ENCODE measurements around the gene MED13L.
"Not testable (repeated sequence)": the region's sequence is repeated elsewhere in the genome, so short reads cannot be mapped to it uniquely, and the experiment has no call there.

MED13L gene

GRCh38 chr12:116031624-116032023, 245.9 kb downstream of the MED13L start:
- in situ Hi-C loops (cut with MboI; ENCODE audit: low sequenced_read_pairs), result not testable (repeated sequence)

- in situ Hi-C loops (cut with MboI; ENCODE audit: low sequenced_read_pairs), result no loop called here
These were observed 248.9 kb downstream of the MED13L start for GRCh38 chr12:116028619-116029018.

GRCh38 chr12:116027551-116027821, 250.0 kb downstream of the MED13L start:
- in situ Hi-C loops (cut with MboI; ENCODE audit: low sequenced_read_pairs), result no loop called here

- in situ Hi-C loops (cut with MboI; ENCODE audit: low sequenced_read_pairs), result no loop called here
These were observed 250.5 kb downstream of the MED13L start for GRCh38 chr12:116026768-116027550.

GRCh38 chr12:116026346-116026745, 251.1 kb downstream of the MED13L start:
- in situ Hi-C loops (cut with MboI; ENCODE audit: low sequenced_read_pairs), result no loop called here

- in situ Hi-C loops (cut with MboI; ENCODE audit: low sequenced_read_pairs), result no loop called here
These were observed 252.7 kb downstream of the MED13L start for GRCh38 chr12:116024769-116025168.

- in situ Hi-C loops (cut with MboI; ENCODE audit: low sequenced_read_pairs), result no loop called here
These were observed 258.1 kb downstream of the MED13L start for GRCh38 chr12:116019415-116019814.

- in situ Hi-C loops (cut with MboI; ENCODE audit: low sequenced_read_pairs), result no loop called here
These were observed 259.2 kb downstream of the MED13L start for GRCh38 chr12:116018282-116018681.

GRCh38 chr12:116015525-116015924, 262.0 kb downstream of the MED13L start:
- in situ Hi-C loops (cut with MboI; ENCODE audit: low sequenced_read_pairs), result no loop called here

GRCh38 chr12:116012757-116013156, 264.7 kb downstream of the MED13L start:
- in situ Hi-C loops (cut with MboI; ENCODE audit: low sequenced_read_pairs), result no loop called here

GRCh38 chr12:116011217-116011616, 266.3 kb downstream of the MED13L start:
- in situ Hi-C loops (cut with MboI; ENCODE audit: low sequenced_read_pairs), result no loop called here

GRCh38 chr12:116010467-116010866, 267.0 kb downstream of the MED13L start:
- in situ Hi-C loops (cut with MboI; ENCODE audit: low sequenced_read_pairs), result no loop called here

- in situ Hi-C loops (cut with MboI; ENCODE audit: low sequenced_read_pairs), result no loop called here
These were observed 267.7 kb downstream of the MED13L start for GRCh38 chr12:116009805-116010204.

- in situ Hi-C loops (cut with MboI; ENCODE audit: low sequenced_read_pairs), result no loop called here
These were observed 271.4 kb downstream of the MED13L start for GRCh38 chr12:116006141-116006540.

GRCh38 chr12:116002890-116003536, 274.5 kb downstream of the MED13L start:
- in situ Hi-C loops (cut with MboI; ENCODE audit: low sequenced_read_pairs), result no loop called here

- in situ Hi-C loops (cut with MboI; ENCODE audit: low sequenced_read_pairs), result no loop called here
These were observed 277.2 kb downstream of the MED13L start for GRCh38 chr12:116000252-116000651.

- in situ Hi-C loops (cut with MboI; ENCODE audit: low sequenced_read_pairs), result no loop called here
These were observed 277.9 kb downstream of the MED13L start for GRCh38 chr12:115999582-115999981.

GRCh38 chr12:115998794-115999478, 278.6 kb downstream of the MED13L start:
- in situ Hi-C loops (cut with MboI; ENCODE audit: low sequenced_read_pairs), result no loop called here

GRCh38 chr12:115998119-115998633, 279.3 kb downstream of the MED13L start:
- in situ Hi-C loops (cut with MboI; ENCODE audit: low sequenced_read_pairs), result no loop called here

- in situ Hi-C loops (cut with MboI; ENCODE audit: low sequenced_read_pairs), result no loop called here
These were observed 283.8 kb downstream of the MED13L start for GRCh38 chr12:115993737-115994136.

GRCh38 chr12:115990241-115990640, 287.3 kb downstream of the MED13L start:
- in situ Hi-C loops (cut with MboI; ENCODE audit: low sequenced_read_pairs), result no loop called here
